ENCODE results near the gene HIGD1A. TPM values are rescaled to one million over a fixed set of nuclear protein-coding genes. Genes with fewer than 3 reads are reported as not detected.

The HIGD1A gene
- total and polyA plus RNA-seq, 2 experiments from 2014 or later: 102 to 144 TPM

GRCh38 chr3:42829083-42829627, 24.9 kb upstream of the HIGD1A start (continued):
- TF ChIP-seq, protein P1, sequence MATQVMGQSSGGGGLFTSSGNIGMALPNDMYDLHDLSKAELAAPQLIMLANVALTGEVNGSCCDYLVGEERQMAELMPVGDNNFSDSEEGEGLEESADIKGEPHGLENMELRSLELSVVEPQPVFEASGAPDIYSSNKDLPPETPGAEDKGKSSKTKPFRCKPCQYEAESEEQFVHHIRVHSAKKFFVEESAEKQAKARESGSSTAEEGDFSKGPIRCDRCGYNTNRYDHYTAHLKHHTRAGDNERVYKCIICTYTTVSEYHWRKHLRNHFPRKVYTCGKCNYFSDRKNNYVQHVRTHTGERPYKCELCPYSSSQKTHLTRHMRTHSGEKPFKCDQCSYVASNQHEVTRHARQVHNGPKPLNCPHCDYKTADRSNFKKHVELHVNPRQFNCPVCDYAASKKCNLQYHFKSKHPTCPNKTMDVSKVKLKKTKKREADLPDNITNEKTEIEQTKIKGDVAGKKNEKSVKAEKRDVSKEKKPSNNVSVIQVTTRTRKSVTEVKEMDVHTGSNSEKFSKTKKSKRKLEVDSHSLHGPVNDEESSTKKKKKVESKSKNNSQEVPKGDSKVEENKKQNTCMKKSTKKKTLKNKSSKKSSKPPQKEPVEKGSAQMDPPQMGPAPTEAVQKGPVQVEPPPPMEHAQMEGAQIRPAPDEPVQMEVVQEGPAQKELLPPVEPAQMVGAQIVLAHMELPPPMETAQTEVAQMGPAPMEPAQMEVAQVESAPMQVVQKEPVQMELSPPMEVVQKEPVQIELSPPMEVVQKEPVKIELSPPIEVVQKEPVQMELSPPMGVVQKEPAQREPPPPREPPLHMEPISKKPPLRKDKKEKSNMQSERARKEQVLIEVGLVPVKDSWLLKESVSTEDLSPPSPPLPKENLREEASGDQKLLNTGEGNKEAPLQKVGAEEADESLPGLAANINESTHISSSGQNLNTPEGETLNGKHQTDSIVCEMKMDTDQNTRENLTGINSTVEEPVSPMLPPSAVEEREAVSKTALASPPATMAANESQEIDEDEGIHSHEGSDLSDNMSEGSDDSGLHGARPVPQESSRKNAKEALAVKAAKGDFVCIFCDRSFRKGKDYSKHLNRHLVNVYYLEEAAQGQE (IDR thresholded peaks at IDR 0.05; ENCODE audit: unreplicated experiment): no peak
- TF ChIP-seq EZH2 (IDR thresholded peaks at IDR 0.05; ENCODE audit: low read depth, unreplicated experiment): no peak

DNA sequence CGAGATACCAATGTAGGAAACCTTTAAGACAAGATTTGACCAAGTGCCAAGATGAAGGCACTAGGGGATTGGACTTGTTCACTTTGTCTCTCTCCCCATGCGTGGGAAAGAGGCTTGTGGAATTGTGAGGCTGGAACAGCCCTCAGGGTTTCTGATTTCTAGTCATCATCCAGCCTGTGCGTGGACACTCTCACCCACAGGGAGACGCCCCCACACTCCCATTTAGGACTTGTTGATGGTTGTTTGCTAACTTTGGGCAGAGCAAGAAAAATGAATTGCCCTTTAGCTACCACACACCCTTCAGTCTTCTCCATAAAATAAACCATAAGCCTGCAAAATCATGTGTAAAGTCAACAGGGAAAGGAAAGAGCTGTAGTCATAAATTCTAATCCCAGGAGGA, 23.4 kb upstream of the HIGD1A start:
- no peaks in the 10 kb centered on the region for H3K36me3 Mint-ChIP-seq (ENCODE audit: low read depth)
- ATAC-seq: no peak
- H3K9me3 Mint-ChIP-seq: no peaks in the 10 kb centered on the region; the same call in 2 of the 3 replicates
- H3K27me3 ChIP-seq (ENCODE audit: insufficient read depth): no peaks in the 10 kb centered on the region
- H3K9me2 ChIP-seq (ENCODE audit: insufficient read depth): no peaks in the 10 kb centered on the region
- no peaks in the 10 kb centered on the region for H4K20me1 ChIP-seq (replicated peaks; ENCODE audit: insufficient read depth)
- no peak overlapping the region for H3K4me3 ChIP-seq
- peaks cover 7% of the 10 kb centered on the region; the same call in 1 of the 2 replicates for H3K4me1 ChIP-seq (ENCODE audit: insufficient read depth)
- no peaks in the 10 kb centered on the region for H3K36me3 ChIP-seq (ENCODE audit: insufficient read depth)
- peaks cover 15% of the 10 kb centered on the region for H3K4me1 Mint-ChIP-seq
- DNase-seq (ENCODE audit: low spot score): no peak
- H3F3A ChIP-seq (replicated peaks; ENCODE audit: low read depth): no peaks in the 10 kb centered on the region
- no peak overlapping the region for H3K4me3 Mint-ChIP-seq
- no peaks in the 10 kb centered on the region for H3K79me2 ChIP-seq (replicated peaks; ENCODE audit: insufficient read depth)
- H2AFZ ChIP-seq: no peak overlapping the region
- no peak overlapping the region for H3K27ac ChIP-seq (ENCODE audit: low read depth)
- H3K4me2 ChIP-seq: no peak overlapping the region
- H3K27me3 Mint-ChIP-seq (ENCODE audit: insufficient read depth, low read depth, poor library complexity): peaks cover 8% of the 10 kb centered on the region
- H3K27ac Mint-ChIP-seq: no peak overlapping the region
- TF ChIP-seq EZH2 (IDR thresholded peaks at IDR 0.05; ENCODE audit: low read depth, unreplicated experiment) (no peak), POLR2AphosphoS5 (IDR thresholded peaks at IDR 0.05; ENCODE audit: low read depth) (no peak), NANOG (IDR thresholded peaks at IDR 0.05; ENCODE audit: borderline replicate concordance) (no peak), CREB1 (CRISPR knock-in tag; IDR thresholded peaks at IDR 0.05; ENCODE audit: low read depth) (no peak), ETS1 (IDR thresholded peaks at IDR 0.05) (no peak), STAT1 (IDR thresholded peaks at IDR 0.05; ENCODE audit: unreplicated experiment) (no peak), ZNF331 (CRISPR knock-in tag; IDR thresholded peaks at IDR 0.05; ENCODE audit: low read depth) (no peak), EZH2phosphoT487 (IDR thresholded peaks at IDR 0.05; ENCODE audit: unreplicated experiment) (no peak), ZNF114 (CRISPR knock-in tag; IDR thresholded peaks at IDR 0.05) (no peak), JUNB (IDR thresholded peaks at IDR 0.05; ENCODE audit: unreplicated experiment) (no peak)
- TF ChIP-seq, protein P2, sequence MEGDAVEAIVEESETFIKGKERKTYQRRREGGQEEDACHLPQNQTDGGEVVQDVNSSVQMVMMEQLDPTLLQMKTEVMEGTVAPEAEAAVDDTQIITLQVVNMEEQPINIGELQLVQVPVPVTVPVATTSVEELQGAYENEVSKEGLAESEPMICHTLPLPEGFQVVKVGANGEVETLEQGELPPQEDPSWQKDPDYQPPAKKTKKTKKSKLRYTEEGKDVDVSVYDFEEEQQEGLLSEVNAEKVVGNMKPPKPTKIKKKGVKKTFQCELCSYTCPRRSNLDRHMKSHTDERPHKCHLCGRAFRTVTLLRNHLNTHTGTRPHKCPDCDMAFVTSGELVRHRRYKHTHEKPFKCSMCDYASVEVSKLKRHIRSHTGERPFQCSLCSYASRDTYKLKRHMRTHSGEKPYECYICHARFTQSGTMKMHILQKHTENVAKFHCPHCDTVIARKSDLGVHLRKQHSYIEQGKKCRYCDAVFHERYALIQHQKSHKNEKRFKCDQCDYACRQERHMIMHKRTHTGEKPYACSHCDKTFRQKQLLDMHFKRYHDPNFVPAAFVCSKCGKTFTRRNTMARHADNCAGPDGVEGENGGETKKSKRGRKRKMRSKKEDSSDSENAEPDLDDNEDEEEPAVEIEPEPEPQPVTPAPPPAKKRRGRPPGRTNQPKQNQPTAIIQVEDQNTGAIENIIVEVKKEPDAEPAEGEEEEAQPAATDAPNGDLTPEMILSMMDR (conservative IDR thresholded peaks at IDR 0.05; ENCODE audit: low read depth in 2 of 2): no peak
- TF ChIP-seq, protein P3, sequence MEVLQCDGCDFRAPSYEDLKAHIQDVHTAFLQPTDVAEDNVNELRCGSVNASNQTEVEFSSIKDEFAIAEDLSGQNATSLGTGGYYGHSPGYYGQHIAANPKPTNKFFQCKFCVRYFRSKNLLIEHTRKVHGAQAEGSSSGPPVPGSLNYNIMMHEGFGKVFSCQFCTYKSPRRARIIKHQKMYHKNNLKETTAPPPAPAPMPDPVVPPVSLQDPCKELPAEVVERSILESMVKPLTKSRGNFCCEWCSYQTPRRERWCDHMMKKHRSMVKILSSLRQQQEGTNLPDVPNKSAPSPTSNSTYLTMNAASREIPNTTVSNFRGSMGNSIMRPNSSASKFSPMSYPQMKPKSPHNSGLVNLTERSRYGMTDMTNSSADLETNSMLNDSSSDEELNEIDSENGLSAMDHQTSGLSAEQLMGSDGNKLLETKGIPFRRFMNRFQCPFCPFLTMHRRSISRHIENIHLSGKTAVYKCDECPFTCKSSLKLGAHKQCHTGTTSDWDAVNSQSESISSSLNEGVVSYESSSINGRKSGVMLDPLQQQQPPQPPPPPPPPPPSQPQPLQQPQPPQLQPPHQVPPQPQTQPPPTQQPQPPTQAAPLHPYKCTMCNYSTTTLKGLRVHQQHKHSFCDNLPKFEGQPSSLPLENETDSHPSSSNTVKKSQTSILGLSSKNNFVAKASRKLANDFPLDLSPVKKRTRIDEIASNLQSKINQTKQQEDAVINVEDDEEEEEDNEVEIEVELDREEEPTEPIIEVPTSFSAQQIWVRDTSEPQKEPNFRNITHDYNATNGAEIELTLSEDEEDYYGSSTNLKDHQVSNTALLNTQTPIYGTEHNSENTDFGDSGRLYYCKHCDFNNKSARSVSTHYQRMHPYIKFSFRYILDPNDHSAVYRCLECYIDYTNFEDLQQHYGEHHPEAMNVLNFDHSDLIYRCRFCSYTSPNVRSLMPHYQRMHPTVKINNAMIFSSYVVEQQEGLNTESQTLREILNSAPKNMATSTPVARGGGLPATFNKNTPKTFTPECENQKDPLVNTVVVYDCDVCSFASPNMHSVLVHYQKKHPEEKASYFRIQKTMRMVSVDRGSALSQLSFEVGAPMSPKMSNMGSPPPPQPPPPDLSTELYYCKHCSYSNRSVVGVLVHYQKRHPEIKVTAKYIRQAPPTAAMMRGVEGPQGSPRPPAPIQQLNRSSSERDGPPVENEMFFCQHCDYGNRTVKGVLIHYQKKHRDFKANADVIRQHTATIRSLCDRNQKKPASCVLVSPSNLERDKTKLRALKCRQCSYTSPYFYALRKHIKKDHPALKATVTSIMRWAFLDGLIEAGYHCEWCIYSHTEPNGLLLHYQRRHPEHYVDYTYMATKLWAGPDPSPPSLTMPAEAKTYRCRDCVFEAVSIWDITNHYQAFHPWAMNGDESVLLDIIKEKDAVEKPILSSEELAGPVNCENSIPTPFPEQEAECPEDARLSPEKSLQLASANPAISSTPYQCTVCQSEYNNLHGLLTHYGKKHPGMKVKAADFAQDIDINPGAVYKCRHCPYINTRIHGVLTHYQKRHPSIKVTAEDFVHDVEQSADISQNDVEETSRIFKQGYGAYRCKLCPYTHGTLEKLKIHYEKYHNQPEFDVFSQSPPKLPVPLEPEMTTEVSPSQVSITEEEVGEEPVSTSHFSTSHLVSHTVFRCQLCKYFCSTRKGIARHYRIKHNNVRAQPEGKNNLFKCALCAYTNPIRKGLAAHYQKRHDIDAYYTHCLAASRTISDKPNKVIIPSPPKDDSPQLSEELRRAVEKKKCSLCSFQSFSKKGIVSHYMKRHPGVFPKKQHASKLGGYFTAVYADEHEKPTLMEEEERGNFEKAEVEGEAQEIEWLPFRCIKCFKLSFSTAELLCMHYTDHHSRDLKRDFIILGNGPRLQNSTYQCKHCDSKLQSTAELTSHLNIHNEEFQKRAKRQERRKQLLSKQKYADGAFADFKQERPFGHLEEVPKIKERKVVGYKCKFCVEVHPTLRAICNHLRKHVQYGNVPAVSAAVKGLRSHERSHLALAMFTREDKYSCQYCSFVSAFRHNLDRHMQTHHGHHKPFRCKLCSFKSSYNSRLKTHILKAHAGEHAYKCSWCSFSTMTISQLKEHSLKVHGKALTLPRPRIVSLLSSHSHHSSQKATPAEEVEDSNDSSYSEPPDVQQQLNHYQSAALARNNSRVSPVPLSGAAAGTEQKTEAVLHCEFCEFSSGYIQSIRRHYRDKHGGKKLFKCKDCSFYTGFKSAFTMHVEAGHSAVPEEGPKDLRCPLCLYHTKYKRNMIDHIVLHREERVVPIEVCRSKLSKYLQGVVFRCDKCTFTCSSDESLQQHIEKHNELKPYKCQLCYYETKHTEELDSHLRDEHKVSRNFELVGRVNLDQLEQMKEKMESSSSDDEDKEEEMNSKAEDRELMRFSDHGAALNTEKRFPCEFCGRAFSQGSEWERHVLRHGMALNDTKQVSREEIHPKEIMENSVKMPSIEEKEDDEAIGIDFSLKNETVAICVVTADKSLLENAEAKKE (CRISPR knock-in tag; IDR thresholded peaks at IDR 0.05): no peak
